IMR-90 (cell line): ENCODE measurements around the gene ACSM6. TPM values are rescaled to one million over a fixed set of nuclear protein-coding genes. Genes with fewer than 3 reads are reported as not detected.

Source experiments
- ATAC-seq: fragments of 200-7000 bp; cut with Tn5 transposase; 2 replicates; pipeline ENCODE4 v1.9.1; 2020; ENCODE audit warnings: low read depth, mild to moderate bottlenecking, moderate library complexity
- BruUV-seq: library from RNA; stranded (reverse); fragments of 400-500 nt; replicated peaks from 2 replicates; lab custom pipeline; 2021; lab: Mats Ljungman, UMichigan
- CTCF ChIA-PET: fragments of 300-600 bp; formaldehyde crosslinking; extraction: SDS; loops from one replicate; lab custom pipeline; 2021; ENCODE audit warnings: antibody characterized with exemption; lab: Yijun Ruan, JAX
- POLR2A ChIA-PET: fragments of 300-600 bp; sonication (Branson Sonifier 250); formaldehyde crosslinking; loops from one replicate; lab custom pipeline; 2022; ENCODE audit warnings: antibody characterized with exemption; ENCODE audit not compliant: unreplicated experiment; lab: Charles Lee
- DNase-seq: peaks from one replicate; pipeline ENCODE4 v3.0.0; 2013
- H2AFZ ChIP-seq: replicated peaks from 2 replicates; pipeline ENCODE3; 2013; ENCODE audit warnings: low read length, mild to moderate bottlenecking; ENCODE audit not compliant: poor library complexity
- H2AK5ac ChIP-seq: 2 replicates; pipeline ENCODE4 v1.6.1; 2013; ENCODE audit warnings: low read depth, low read length, inconsistent platforms
- H2AK9ac ChIP-seq: replicated peaks from 2 replicates; pipeline ENCODE3; 2013; ENCODE audit warnings: mild to moderate bottlenecking, low read depth, low read length, moderate library complexity; ENCODE audit not compliant: poor library complexity
- H2BK120ac ChIP-seq: 2 replicates; pipeline ENCODE4 v1.6.1; 2013; ENCODE audit warnings: low read depth, low read length, inconsistent platforms
- H2BK15ac ChIP-seq: 3 replicates; pipeline ENCODE4 v1.6.1; 2013; ENCODE audit warnings: low read depth, low read length, inconsistent platforms
- H2BK20ac ChIP-seq: 2 replicates; pipeline ENCODE4 v1.6.1; 2013; ENCODE audit warnings: low read depth, mild to moderate bottlenecking, inconsistent platforms, low read length, moderate library complexity
- H2BK5ac ChIP-seq: 2 replicates; pipeline ENCODE4 v1.6.1; 2013; ENCODE audit warnings: mild to moderate bottlenecking, low read depth, low read length, inconsistent platforms; ENCODE audit not compliant: poor library complexity, severe bottlenecking
- H3K14ac ChIP-seq: replicated peaks from 2 replicates; pipeline ENCODE4 v1.6.1; 2013; ENCODE audit warnings: low read depth, low read length, inconsistent platforms
- H3K18ac ChIP-seq: 2 replicates; pipeline ENCODE4 v1.6.1; 2013; ENCODE audit warnings: low read depth, low read length, control low read depth
- H3K23ac ChIP-seq: 2 replicates; pipeline ENCODE4 v1.6.1; 2013; ENCODE audit warnings: low read depth, low read length, inconsistent platforms
- H3K27ac ChIP-seq: 2 replicates; pipeline ENCODE4 v1.5.1; 2013; ENCODE audit warnings: mild to moderate bottlenecking, control low read depth, low read length; ENCODE audit not compliant: insufficient read depth
- H3K27me3 ChIP-seq: 2 replicates; pipeline ENCODE4 v1.6.1; 2013; ENCODE audit warnings: low read length; ENCODE audit not compliant: control insufficient read depth, insufficient read depth
- H3K36me3 ChIP-seq: 2 replicates; pipeline ENCODE4 v1.6.1; 2013; ENCODE audit warnings: low read length, mixed read lengths; ENCODE audit not compliant: control insufficient read depth, insufficient read depth
- H3K4ac ChIP-seq: 2 replicates; pipeline ENCODE4 v1.6.1; 2013; ENCODE audit warnings: low read depth, low read length, inconsistent platforms
- H3K4me1 ChIP-seq: 2 replicates; pipeline ENCODE4 v1.6.1; 2013; ENCODE audit warnings: low read length, mixed read lengths; ENCODE audit not compliant: control insufficient read depth, insufficient read depth
- H3K4me2 ChIP-seq: 2 replicates; pipeline ENCODE4 v1.6.1; 2013; ENCODE audit warnings: low read depth, mild to moderate bottlenecking, control low read depth, low read length, moderate library complexity
- H3K4me3 ChIP-seq: 2 replicates; pipeline ENCODE4 v1.5.1; 2013; ENCODE audit warnings: low read depth, mild to moderate bottlenecking, control low read depth, low read length, moderate library complexity; ENCODE audit not compliant: insufficient read depth
- H3K56ac ChIP-seq: 2 replicates; pipeline ENCODE4 v1.6.1; 2013; ENCODE audit warnings: low read length, inconsistent platforms; ENCODE audit not compliant: insufficient read depth; ENCODE audit errors: extremely low read depth
- H3K79me1 ChIP-seq, 2 experiments: 2 replicates each; pipeline ENCODE4 v1.6.1; 2013; ENCODE audit warnings: low read length in 2 of 2, inconsistent platforms in 1 of 2, low read depth in 1 of 2
- H3K9ac ChIP-seq: 2 replicates; pipeline ENCODE4 v1.6.1; 2013; ENCODE audit warnings: low read depth, low read length, control low read depth
- H3K9me1 ChIP-seq: 2 replicates; pipeline ENCODE4 v1.6.1; 2013; ENCODE audit warnings: low read length, inconsistent platforms; ENCODE audit not compliant: insufficient read depth
- H3K9me3 ChIP-seq: 2 replicates; pipeline ENCODE4 v1.6.1; 2013; ENCODE audit warnings: low read length; ENCODE audit not compliant: control insufficient read depth, insufficient read depth
- H4K20me1 ChIP-seq: 2 replicates; pipeline ENCODE4 v1.6.1; 2013; ENCODE audit warnings: low read length, inconsistent platforms; ENCODE audit not compliant: insufficient read depth
- H4K5ac ChIP-seq: 2 replicates; pipeline ENCODE4 v1.6.1; 2013; ENCODE audit warnings: mild to moderate bottlenecking, low read depth, low read length, control low read depth
- H4K8ac ChIP-seq, 2 experiments: 2 replicates each; pipeline ENCODE4 v1.6.1; 2013; ENCODE audit warnings: low read depth in 2 of 2, low read length in 2 of 2, control low read depth in 1 of 2, inconsistent platforms in 1 of 2
- H4K91ac ChIP-seq: 2 replicates; pipeline ENCODE4 v1.6.1; 2013; ENCODE audit warnings: low read depth, low read length, inconsistent platforms; ENCODE audit not compliant: insufficient read depth
- BHLHE40 ChIP-seq: fragments of 150-350 bp; IDR thresholded peaks from 2 replicates; pipeline ENCODE4 v1.6.1; 2016; ENCODE audit warnings: mild to moderate bottlenecking, low read depth, low read length
- CEBPB ChIP-seq: IDR thresholded peaks from 2 replicates; pipeline ENCODE4 v1.6.1; 2012; ENCODE audit warnings: low read depth, low read length, improper control_type of control experiment
- CHD1 ChIP-seq: IDR thresholded peaks from 2 replicates; pipeline ENCODE4 v1.6.1; 2012; ENCODE audit warnings: low read depth, low read length, improper control_type of control experiment
- CTCF ChIP-seq: conservative IDR thresholded peaks from 2 replicates; pipeline ENCODE4 v1.5.1; 2012; ENCODE audit warnings: mild to moderate bottlenecking, low read depth, low read length, improper control_type of control experiment
- ELK1 ChIP-seq: fragments of 150-350 bp; IDR thresholded peaks from 2 replicates; pipeline ENCODE4 v1.6.1; 2016; ENCODE audit warnings: low read depth, mild to moderate bottlenecking, low read length, moderate library complexity, borderline replicate concordance
- FOS ChIP-seq: fragments of 150-350 bp; IDR thresholded peaks from 2 replicates; pipeline ENCODE4 v1.6.1; 2016; ENCODE audit warnings: low read depth, low read length
- MAFK ChIP-seq: IDR thresholded peaks from 2 replicates; pipeline ENCODE4 v1.6.1; 2012; ENCODE audit warnings: low read depth, low read length, improper control_type of control experiment
- MAZ ChIP-seq: IDR thresholded peaks from 2 replicates; pipeline ENCODE4 v1.6.1; 2012; ENCODE audit warnings: low read depth, mild to moderate bottlenecking, low read length, improper control_type of control experiment, moderate library complexity, borderline replicate concordance
- MXI1 ChIP-seq: IDR thresholded peaks from 2 replicates; pipeline ENCODE4 v1.6.1; 2012; ENCODE audit warnings: low read depth, mild to moderate bottlenecking, low read length, moderate library complexity, borderline replicate concordance
- NFE2L2 ChIP-seq: fragments of 150-350 bp; IDR thresholded peaks from 2 replicates; pipeline ENCODE4 v1.6.1; 2016; ENCODE audit warnings: low read depth, mild to moderate bottlenecking, low read length
- POLR2A ChIP-seq: IDR thresholded peaks from 2 replicates; pipeline ENCODE4 v1.6.1; 2012; ENCODE audit warnings: mild to moderate bottlenecking, low read depth, low read length
- RAD21 ChIP-seq: IDR thresholded peaks from 2 replicates; pipeline ENCODE4 v1.6.1; 2012; ENCODE audit warnings: low read length, improper control_type of control experiment
- RCOR1 ChIP-seq: IDR thresholded peaks from 2 replicates; pipeline ENCODE4 v1.6.1; 2012; ENCODE audit warnings: mild to moderate bottlenecking, low read length, improper control_type of control experiment; ENCODE audit not compliant: insufficient replicate concordance
- SMC3 ChIP-seq: fragments of 150-350 bp; IDR thresholded peaks from 2 replicates; pipeline ENCODE4 v1.6.1; 2016; ENCODE audit warnings: low read depth, mild to moderate bottlenecking, antibody characterized with exemption, low read length, moderate library complexity
- USF2 ChIP-seq: fragments of 150-350 bp; IDR thresholded peaks from 2 replicates; pipeline ENCODE4 v1.6.1; 2017; ENCODE audit warnings: mild to moderate bottlenecking, antibody characterized with exemption, low read length, low read depth
- WGBS, 2 experiments: methylation state at CpG; one replicate each; pipeline versions ENCODE4 v1.1.5 to v1.1.7; 2013; ENCODE audit warnings: missing lambda C conversion rate in 2 of 2; ENCODE audit not compliant: insufficient read length in 1 of 2; ENCODE audit errors: extremely low coverage in 2 of 2; 5-methylcytosine and 5-hydroxymethylcytosine counted together
- dilution Hi-C: fragments of 300-500 bp; cut with HindIII; formaldehyde crosslinking; loops from one replicate; pipeline ENCODE4 v1.14.3; 2018; ENCODE audit warnings: low sequenced_read_pairs; ENCODE audit not compliant: unreplicated experiment
- in situ Hi-C: fragments of 300-500 bp; cut with MboI; formaldehyde crosslinking; loops from 3 replicates; pipeline ENCODE4 v1.14.3; 2019; ENCODE audit warnings: low sequenced_read_pairs, inconsistent platforms, mixed read lengths
- intact Hi-C: fragments of 100-400 bp; cut with micrococcal nuclease; formaldehyde crosslinking; loops from 2 replicates; pipeline ENCODE4 v1.10.0; 2022
- polyA plus RNA-seq, 3 experiments: library from polyadenylated mRNA; depleted of rRNA; stranded (reverse); fragments of >200 nt; gene quantifications; 2 replicates each; pipeline ENCODE4 v1.2.3, GENCODE V29; 2012; ENCODE audit warnings: low replicate concordance in 1 of 3
- total RNA-seq: library from RNA; depleted of rRNA; stranded (reverse); fragments of >200 nt; gene quantifications from 2 replicates; pipeline ENCODE4 v1.2.3, GENCODE V29; 2012

Gene ACSM6
- total and polyA plus RNA-seq, 2 of the 4 experiments (the other 2 are of a cell fraction), result not detected

- Histone ChIP-seq H2BK15ac (no peak overlapping the region), H3K56ac (no peak overlapping the region), H4K5ac (no peak overlapping the region), H3K18ac (no peak overlapping the region), H3K9ac (no peak overlapping the region), H2BK5ac (no peak overlapping the region), H4K20me1 (peaks cover 3% of the 10 kb centered on the region; the same call in 1 of the 2 replicates), H3K4ac (no peak overlapping the region), H3K14ac (no peak overlapping the region), H3K4me1 (peaks cover 31% of the 10 kb centered on the region), H3K4me3 (no peak overlapping the region), H3K36me3 (peaks cover 59% of the 10 kb centered on the region), H3K79me1 (peaks cover 29 to 77% of the 10 kb centered on the region in 2 experiments), H3K9me1 (peaks cover 30% of the 10 kb centered on the region), H2BK20ac (no peak overlapping the region), H3K4me2 (no peak overlapping the region), H3K9me3 (no peaks in the 10 kb centered on the region), H4K8ac (no peak overlapping the region), H3K27ac (no peak overlapping the region), H2AK5ac (no peak overlapping the region), H3K27me3 (no peaks in the 10 kb centered on the region), H3K23ac (no peak overlapping the region), H4K91ac (0 out of 2 replicates have a peak overlapping the region, but pooled peaks have one; percentile 5), H2AK9ac (no peak overlapping the region), H2BK120ac (no peak overlapping the region), H2AFZ (no peak overlapping the region)
- no TSS peak for BruUV-seq
- POLR2A ChIA-PET, result no interaction called here
- DNase-seq, result no peak
- no peak for ATAC-seq
- dilution Hi-C loops, result no loop called here
- intact Hi-C loops, result no loop called here
- WGBS, 2 experiments, result 58% methylated on average over 2 of the region's 6 CpGs; no CpG with 5 or more reads in 1 of the 2 experiments
- CTCF ChIA-PET, result interaction anchor here (1.0 kb wide), 1 partner anchor 21 kb away, joined by 3 read pairs; no protein-coding TSS in a partner anchor
- in situ Hi-C loops, result no loop called here
- TF ChIP-seq CTCF (no peak), POLR2A (no peak), CEBPB (no peak), ELK1 (no peak), BHLHE40 (no peak), CHD1 (no peak), MAFK (no peak), RCOR1 (no peak), MXI1 (no peak), USF2 (no peak), MAZ (no peak), RAD21 (no peak), FOS (no peak), NFE2L2 (no peak), SMC3 (no peak)
Measured at GRCh38 chr10:95264227-95265051, 70.4 kb downstream of the ACSM6 start.
